HG03439 (cell line): ENCODE data around the gene PEPD.

Source experiments
- ATAC-seq: cut with Tn5 transposase; IDR thresholded peaks from one replicate; pipeline ENCODE4 v1.9.1; 2021; ENCODE audit warnings: mild to moderate bottlenecking, moderate library complexity; ENCODE audit not compliant: unreplicated experiment

PEPD gene

DNA sequence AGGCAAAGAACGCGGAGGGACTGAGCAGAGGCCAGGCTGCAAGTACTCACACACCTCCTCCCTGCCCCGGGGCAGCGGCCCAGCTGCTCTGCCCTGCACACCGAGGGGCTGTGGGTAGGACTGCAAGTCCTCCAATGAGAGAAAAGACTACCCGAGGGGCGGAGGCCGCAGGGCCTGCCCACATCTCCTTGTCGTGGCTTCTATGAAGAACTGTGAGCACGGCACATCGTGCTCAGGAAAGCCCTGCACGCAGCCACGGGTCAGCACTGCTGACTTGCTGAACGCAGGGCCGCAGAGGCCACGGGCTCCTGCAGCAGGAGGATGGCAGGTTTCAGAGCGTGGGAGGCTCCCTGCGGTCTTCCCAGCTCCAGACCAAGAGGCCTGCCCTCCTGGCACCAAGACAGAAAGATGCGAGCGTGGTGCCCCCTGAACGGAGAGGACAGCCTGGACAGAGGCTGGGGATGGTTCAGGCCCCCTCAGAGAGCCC lies 110.6 kb downstream of the PEPD start:
- ATAC-seq: no peak

DNA sequence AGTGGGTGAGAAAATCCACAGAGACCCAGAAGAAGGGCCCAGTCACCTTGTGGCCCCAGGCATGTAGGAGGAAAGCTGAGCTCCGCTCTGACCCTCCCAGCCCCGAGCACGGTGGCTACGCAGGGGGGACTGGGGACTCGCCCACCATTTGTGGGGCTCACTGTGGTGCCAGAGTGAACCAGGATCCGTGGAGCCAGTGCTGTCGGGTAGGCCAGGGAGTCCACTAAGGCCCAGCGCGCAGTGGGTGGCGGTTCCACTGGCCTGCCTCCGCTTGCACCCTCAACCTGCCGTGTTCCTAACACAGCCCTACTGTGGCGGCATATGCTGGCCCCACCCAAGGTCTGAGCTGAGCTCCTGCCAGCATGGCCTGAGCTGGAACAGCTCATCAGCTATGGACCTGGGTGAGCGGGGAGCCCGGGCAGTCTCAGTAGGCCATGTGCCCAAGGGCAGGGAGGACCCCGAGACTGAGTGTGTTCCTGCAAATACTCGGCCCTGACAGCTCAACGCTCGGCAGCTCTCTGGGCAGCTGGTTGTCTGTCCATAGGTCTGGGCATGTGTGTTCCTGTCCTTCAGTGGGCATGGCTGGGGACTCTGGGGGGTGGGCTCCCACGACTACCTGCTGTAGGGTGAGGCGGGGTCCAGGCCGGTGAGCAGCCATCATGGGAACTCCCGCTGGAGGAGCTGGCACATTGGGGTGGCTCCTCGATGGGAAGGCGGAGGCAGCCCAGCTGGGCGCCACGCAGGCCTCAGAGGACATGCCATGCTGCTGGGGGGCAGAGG lies 111.5 kb downstream of the PEPD start:
- ATAC-seq: no peak

DNA sequence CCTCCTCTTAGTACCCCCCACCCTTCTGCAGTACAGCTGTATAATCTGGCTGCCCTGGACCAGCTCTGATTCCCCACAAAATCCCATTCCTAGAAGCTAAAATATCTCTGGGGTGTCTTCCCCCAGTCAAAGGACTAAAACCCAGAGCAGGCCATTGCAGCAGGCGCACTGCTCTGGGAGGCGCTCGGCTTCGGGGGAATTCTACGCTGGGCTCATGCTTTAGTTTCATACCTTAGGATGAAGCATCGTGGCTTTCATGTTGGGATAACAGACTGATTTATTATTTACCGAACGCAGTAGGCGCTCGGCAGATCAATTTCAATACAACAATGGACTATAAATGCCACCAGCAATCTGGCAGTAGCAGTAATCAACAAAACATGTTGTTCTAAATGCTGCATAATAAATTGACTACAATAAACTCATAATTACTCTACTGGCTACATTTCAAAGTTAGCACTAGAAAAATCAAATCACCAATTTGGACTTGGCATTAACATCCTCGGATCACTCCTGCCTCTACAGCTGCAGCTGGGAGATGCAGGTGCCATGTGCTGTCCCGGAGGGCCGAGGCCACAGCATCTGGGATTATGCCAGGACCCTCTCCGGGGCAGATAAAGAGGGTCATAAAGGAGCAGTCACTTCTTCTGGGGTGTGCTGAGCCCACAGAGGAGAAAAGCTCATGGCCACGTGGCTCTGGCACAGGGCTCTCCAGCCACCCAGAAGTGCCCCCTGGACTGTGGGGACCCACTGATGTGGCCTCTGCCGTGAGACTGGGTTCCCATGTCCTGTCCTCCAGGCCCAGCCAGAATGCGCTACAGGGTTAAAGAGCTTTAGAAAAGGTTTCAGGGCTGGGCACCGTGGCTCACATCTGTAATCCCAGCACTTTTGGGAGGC lies 112.8 kb downstream of the PEPD start:
- ATAC-seq: no peak

DNA sequence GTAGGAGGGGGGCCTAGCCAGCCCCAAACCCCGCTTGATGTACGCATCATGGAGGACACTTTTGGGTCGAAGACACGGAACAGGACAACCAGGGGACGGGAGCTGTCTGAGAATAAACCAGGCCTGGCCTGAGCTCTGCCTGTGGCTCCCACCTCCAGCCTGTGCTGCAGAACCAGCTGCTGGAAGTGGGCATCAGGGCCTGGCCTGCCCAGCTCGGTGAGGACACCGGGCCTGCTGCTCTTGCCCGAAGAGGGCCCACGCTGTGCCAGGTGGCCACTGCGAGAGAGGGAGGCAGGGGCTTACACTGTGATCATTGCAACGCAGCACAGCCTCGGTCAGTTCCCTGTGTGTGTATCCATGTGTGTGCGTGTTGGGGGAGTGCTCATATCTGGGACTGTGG lies 113.5 kb downstream of the PEPD start:
- no peak for ATAC-seq

DNA sequence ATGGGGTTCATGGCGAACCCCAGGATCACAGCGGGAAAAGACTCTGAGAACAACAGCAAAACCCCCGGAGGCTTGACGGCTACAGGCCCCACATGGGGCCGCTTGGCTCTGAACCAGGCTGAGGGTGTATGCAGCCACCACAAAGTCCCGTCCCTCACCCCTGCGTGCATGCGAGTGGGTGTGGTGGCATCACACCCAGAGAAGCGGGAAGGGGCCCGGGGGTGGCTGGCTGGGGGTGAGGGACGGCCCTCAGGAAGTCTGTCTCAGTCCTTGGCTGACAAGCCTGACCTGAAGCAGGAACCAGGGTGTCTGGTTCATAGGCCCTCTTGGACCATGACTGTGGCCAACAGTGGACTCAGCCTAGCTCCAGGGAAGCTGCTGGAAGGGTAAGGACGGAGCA lies 113.9 kb downstream of the PEPD start:
- no peak for ATAC-seq

DNA sequence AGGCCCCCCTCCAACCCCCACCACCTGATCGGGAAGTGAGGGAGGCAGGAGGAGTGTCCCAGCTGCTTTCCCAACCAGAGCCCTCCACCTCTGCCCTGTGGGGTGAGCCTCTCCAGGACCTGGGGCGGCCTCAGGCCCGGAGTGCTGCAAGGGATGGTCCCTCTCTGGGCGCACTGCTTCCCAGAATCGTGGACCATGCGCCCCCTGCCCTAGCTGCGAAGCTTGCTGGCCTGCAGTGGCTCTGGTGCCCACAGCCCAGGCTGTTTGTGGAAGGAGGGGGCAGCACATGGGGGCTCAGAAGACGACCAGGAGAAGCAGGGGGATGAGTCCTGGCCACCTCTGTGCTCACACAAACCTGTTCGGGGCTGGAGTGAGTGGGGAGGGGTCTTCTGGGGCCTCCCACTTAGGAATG lies 114.4 kb downstream of the PEPD start:
- ATAC-seq: no peak

DNA sequence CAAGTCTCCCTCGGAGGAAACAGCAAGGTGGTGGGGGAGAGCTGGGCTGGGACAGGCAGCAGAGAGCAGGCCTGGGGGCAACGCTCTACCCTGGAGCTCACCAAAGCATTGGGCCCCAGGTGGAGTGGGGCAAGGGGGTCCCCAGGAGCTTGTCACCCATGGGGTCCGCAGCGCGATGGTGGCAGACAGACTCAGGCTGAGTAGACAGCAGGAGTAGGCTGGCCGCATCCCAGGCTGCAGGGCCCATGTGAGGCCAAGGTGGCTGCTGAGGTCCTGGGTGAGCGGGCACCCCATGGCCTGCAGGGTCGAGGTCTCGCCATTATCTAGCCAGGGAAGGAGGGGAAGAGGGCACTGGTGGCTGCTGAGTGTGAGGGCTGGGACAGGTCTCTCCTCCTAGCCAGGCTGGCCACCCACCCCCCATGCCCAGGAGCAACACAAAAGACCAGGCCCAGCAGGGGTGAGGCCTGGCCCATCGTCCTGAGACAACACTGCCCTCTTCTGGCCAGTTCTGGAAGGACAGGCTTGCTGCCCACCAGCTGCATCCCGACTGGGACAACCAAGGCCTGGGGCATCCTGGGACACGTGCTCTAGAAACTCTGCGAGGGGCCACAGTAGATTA lies 115.0 kb downstream of the PEPD start:
- ATAC-seq: no peak

DNA sequence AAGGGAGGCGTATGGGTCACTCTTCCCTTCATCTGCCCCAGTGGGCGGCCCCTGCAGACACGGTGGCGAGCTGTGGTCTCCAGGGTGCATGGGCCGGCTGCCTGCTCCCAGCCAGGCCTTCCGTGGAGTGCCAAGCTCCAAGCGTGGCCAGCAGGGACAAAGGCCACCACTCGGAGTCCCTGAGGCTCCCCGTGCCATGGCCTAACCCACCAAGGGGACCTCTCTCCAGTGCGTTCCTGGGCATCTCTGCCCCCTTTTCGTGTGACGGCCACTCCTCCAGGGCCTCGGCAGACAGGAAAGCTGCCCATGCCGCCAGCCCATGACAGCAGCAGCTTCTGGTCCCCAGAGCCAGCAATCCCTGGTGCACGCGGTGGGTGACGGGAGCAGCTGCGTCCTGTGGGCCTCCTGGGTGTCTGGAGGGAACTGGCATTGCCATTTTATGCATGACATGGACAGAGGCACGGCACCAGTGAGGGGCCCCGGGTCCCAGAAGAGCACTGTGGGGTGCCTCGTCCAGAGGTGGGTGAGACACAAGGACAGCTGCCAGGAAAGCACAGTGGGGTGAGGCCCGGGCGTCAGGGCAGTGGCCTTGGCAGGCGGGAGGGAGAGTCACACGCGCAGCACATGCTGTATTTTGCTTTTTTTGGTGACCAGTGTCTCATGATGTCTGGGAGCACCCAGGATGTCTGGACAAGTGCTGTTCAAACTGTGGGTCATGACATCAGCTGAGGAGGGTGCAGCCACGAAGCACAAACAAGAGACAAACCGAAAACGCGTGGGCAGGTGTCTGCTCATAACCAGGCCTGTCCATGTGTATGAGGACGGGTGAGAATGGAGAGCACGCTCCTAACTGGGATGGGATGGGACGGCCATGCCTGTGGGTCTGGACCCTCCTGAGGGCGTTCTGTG lies 115.8 kb downstream of the PEPD start:
- ATAC-seq: no peak

DNA sequence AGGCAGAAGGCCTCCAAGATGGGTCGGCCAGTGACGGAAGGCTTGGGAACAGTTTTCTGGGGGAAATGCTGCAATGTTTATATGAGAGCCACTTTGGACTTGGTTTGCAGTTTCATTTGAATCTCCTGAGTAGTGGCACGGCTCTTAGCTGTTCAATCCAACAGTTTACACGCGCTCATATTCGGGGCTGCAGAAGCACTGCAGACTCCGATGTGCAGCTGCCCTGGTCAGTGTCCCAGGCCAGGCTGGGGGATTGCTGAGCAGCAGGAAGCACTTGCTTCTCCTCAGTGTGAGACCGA lies 116.4 kb downstream of the PEPD start:
- no peak for ATAC-seq

DNA sequence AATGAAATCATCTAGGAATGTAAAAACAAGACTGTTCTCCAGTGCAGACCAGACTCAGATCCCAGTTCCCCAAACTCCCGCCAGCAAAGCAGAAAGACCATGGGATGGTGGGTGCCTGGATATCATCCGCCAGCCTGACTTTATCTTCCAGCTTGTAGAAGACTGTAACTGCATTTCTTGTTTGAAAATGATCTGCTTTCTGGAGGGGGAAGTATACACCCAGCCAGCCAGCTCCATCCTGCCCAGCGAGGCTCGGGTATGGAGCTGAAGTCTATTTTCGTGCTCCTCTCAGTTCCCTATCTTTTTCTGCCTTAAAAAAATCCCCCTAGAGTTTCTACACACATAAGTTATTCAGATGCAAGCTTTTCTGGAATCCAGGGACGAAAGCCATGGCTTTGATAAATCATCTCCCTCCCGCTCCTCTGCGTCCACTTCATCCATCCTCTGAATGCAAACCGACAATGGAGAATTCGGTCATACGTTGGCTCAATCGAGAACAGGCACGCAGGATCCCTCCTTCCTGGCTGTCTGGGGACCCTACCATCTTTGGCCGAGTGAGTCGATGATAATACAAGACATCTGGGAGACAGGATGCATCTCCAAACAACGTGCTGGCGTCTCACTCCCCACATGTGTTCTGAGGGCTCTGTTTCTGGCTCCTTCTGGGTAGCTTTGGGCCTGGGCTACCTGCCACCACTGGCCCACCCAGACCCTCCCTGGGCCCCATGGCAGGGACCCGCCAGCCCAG lies 116.9 kb downstream of the PEPD start:
- no peak for ATAC-seq

DNA sequence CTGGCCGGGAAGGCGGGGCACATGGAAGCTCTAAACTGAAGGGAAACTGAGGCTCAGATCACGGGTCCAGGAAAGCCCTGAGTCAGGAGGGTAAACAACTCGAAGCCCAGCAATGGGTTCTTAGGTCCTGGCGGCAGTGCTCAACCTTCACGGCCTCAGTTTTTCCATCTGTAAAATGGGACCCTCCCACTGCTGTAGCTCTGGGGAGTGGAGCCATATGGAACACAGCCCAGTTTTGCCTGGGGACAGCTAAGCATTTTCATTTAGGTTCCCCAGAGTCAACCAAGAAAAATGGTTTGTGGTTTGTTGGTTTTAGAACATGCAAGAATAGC lies 117.7 kb downstream of the PEPD start:
- ATAC-seq: no peak

DNA sequence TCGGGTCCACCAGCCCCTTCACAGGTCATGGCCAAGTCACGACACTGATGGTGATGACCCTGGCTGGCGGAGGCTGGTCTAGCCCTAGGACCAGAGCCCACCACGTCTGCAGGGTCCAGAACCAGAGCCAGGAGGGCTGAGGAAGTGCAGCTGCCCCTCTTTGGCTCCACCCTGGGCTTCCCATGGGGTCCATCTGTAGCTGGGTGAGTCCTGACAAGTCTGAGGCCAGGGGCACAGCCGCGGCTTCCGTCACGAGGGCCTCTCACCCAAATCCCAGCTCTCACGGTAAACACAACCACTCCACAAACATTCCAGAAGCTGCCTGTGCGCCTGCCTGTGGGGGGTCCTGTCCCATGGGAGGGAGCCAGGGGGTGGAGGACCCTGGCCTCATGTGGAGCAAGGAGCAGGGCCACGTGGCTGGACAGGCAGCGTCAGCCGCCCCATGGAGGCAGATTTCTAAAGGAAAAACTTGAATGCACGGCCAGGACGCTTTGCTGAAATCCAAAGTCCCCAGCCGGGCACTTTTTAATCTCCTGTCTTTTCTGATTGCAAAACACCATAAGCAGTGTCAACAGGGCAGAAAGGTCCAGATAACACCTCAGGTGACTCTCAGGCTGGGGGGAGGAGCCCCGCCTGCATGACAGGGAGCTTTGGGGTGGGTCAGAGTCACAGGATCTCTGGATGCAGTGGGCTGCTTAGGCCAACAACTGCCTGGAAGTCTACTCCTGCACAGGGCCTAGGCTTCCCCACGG lies 118.2 kb downstream of the PEPD start:
- ATAC-seq: no peak

DNA sequence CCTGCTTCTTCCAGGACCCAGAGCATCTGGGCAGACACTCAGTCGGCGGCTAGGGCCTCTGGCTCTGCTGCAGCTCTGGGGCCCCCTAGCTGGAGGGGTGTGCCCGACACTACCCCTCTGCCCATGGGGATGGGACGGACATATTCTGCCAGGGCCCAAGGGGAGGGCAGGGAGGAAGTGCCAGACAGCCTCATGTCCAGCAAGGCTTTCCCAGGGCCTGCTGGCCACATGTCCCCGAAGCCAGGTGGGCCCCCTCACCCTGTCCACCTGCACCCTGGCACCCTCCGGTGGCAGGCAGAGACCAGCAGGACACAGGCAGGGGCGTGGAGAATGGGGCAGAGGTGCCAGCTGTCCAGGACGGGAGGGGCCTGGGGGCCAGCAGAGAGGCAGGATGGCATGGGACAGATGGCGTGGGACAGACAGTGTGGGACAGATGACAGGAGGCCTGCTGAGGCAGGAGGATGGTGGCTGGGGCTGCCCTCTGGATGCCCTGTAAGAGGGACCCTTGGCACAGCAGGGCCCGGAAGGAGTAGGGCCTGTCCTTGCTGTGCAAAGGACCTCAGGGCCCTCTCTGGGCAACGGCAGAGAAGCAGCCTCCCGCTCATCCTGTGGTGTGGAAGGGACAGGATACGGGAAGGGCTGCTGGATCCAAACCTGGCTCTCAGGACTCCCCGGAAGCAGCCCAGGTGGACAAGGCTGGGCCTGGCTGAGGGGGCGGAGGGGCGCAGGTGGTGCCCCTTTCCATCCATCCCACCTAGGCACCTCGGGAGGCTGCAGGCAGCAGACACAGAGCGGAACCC lies 119.0 kb downstream of the PEPD start:
- no peak for ATAC-seq

DNA sequence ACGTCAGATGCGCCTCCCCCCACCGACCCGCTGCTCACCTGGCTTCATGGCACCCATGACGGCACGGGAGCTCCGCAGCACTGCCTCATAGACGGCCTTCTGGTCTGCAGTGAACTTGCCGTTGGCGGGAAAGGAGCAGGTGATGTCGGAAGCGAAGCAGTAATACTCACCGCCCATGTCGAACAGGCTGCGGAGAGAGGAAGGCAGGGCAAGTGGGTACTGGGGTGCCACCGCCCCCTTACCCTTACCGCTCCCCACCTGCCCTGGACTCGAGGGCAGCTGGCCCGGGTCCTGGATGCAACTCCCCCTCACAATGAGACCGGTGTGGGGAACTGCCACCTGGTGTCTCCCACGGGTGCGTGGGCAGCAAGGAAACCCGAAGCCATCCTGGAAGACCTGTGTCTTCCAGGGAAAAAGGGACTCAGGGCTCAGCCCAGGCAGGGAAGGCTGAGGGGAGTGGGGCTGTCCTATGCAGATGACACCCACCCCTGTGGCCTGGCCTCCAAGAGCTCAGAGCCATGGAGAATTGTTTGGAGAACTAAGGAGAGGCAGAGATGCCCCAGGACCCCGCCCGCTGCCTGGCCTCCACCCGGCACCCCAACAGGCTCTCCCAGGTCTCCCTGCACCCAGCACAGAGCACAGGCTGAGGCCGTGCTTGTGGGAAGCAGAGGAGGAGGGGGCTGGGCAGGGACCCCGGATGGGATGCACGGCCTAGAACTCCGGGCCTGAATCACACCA lies 119.7 kb downstream of the PEPD start:
- ATAC-seq: no peak

DNA sequence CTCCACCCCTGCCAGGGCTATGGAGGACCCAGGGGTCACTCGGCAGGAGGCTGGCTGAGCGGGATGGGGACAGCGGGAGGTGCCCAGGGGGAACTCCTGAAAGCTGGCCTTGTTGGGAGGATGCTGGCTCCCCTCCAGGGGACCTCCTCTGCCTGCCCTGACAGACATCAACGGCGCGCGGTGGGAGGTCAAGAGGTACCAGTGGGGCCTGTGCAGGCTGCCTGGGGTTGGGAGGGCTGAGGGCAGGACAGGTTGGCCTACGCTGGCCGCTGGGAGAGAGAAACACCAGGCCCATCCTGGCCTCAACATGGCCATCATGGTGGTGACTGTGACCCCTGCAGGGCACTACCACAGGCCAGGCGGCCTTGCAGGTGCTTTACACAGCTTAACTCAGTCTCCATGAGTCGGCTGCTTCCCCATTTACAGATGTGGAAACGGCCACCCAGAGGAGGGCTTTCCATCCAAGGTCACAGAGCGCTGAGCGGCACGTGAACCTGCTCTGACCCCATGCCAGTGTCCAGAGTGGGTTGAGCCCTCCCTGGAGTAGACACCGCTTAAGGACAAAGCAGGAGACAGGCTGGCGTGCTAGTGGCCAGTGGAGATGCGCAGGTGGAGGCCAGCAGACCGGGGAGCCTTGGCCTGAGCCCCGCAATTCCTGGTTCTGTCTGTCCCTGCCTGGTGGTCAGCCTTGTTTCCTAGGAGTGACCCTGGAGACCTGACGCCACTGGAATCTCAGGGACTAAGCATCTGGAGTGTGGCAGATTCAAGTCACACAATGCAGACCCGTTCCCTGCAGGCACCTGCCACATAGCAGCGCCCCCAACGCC lies 120.5 kb downstream of the PEPD start:
- no peak for ATAC-seq

DNA sequence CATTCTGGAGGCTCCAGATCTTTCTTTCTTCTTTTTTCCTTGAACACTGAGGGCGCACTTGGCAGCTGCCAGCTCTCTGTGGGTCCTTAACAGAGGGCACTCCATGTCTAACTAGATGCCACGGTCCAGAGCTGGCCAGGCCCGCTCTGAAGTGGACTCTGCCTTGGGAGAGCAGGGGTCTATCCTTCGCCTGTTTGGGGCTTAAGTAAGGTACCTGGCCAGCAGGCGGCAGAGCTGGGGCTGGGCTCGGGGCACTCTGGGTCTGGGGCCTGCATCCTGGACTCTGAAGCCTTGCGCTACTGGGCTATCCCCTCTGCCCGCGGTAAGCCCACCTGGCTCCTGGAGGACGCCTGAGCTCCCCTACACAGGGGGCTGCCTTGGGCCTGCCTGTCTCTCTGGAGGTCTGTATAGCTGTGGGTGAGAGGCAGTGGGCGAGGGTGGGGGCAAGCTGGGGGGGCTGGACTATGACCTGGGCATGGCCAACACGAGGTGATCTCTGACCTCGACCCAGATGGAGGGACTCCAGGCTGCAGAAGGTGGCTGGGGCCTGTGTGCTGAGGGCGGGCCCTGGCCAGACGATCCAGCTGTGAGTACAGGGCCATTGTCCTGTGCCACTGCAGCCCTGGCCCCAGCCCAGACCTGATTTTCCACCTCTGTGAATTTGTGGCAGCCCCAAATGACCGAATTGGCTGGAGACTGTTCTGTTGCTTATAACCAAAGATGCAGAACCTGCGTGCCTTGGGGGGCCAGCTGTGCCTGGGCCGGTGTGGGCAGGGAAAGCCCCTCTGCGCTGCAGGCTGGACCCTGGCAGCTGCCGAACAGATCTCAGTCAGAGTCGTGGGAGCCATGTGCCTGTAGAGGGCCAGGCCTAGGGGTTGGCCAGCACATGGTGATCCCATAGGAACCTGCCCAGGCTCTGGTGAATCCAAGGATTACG lies 121.6 kb downstream of the PEPD start:
- no peak for ATAC-seq
